ENCODE measurements around the gene CLPTM1L.

CLPTM1L gene

GRCh38 chr5:1352231-1353219, 7.6 kb upstream of the CLPTM1L start:
- no peak overlapping the region for H3K4me3 ChIP-seq (ENCODE audit: low read depth, low read length)
- TF ChIP-seq CTCF (IDR thresholded peaks at IDR 0.05; ENCODE audit: low read depth, low read length) = no peak

- H3K4me3 ChIP-seq (ENCODE audit: low read depth, low read length) = no peak overlapping the region
- TF ChIP-seq CTCF (IDR thresholded peaks at IDR 0.05; ENCODE audit: low read depth, low read length) = no peak
These were observed 6.3 kb upstream of the CLPTM1L start for GRCh38 chr5:1351156-1351555.

GRCh38 chr5:1349246-1349645, 4.3 kb upstream of the CLPTM1L start:
- no peak for TF ChIP-seq CTCF (IDR thresholded peaks at IDR 0.05; ENCODE audit: low read depth, low read length)

GRCh38 chr5:1348986-1349245, 4.0 kb upstream of the CLPTM1L start:
- TF ChIP-seq CTCF (IDR thresholded peaks at IDR 0.05; ENCODE audit: low read depth, low read length) = no peak
- no peak overlapping the region for H3K4me3 ChIP-seq (ENCODE audit: low read depth, low read length)

More at GRCh38 chr5:1349246-1349645, 4.3 kb upstream of the CLPTM1L start:
- H3K4me3 ChIP-seq (ENCODE audit: low read depth, low read length) = no peak overlapping the region

GRCh38 chr5:1347571-1347970, 2.7 kb upstream of the CLPTM1L start:
- no peak overlapping the region for H3K4me3 ChIP-seq (ENCODE audit: low read depth, low read length)
- no peak for TF ChIP-seq CTCF (IDR thresholded peaks at IDR 0.05; ENCODE audit: low read depth, low read length)

GRCh38 chr5:1346627-1347440, 1.9 kb upstream of the CLPTM1L start:
- no peak overlapping the region for H3K4me3 ChIP-seq (ENCODE audit: low read depth, low read length)
- TF ChIP-seq CTCF (IDR thresholded peaks at IDR 0.05; ENCODE audit: low read depth, low read length) = no peak

Data from WI38 (cell line).